Sciatic nerve (tissue), 2 donors: ENCODE results near the gene SLK. TPM values are rescaled to one million over a fixed set of nuclear protein-coding genes. Genes with fewer than 3 reads are reported as not detected.
A peak's percentile ranks its signal among the peaks of the same experiment; 100 is the strongest.

Experiments
- ATAC-seq: fragments of 200-7000 bp; cut with Tn5 transposase; one replicate; pipeline ENCODE4 v1.9.1; 2020; ENCODE audit warnings: mild to moderate bottlenecking, moderate library complexity
- DNase-seq: peaks from one replicate; pipeline ENCODE4 v3.0.0-alpha.2; 2020; ENCODE audit warnings: low spot score
- intact Hi-C: fragments of 100-400 bp; cut with DNase I; formaldehyde crosslinking; loops from one replicate; pipeline ENCODE4 v1.14.2; 2022
- total RNA-seq: library from RNA; stranded (reverse); fragmentation: NEBNext Ultra II Directional; extraction: Animal tissue kit (Norgen Biotek cat#: 25700); gene quantifications from one replicate; pipeline ENCODE4 v1.2.1, GENCODE V29; 2021
- donor health status: DM: no; HTN: no; CAD: no.
- donor health status: DM: no; HTN: no; CAD: no.

Gene SLK
- total RNA-seq, 1 donor from 2014 or later, result 52.5 TPM

DNA sequence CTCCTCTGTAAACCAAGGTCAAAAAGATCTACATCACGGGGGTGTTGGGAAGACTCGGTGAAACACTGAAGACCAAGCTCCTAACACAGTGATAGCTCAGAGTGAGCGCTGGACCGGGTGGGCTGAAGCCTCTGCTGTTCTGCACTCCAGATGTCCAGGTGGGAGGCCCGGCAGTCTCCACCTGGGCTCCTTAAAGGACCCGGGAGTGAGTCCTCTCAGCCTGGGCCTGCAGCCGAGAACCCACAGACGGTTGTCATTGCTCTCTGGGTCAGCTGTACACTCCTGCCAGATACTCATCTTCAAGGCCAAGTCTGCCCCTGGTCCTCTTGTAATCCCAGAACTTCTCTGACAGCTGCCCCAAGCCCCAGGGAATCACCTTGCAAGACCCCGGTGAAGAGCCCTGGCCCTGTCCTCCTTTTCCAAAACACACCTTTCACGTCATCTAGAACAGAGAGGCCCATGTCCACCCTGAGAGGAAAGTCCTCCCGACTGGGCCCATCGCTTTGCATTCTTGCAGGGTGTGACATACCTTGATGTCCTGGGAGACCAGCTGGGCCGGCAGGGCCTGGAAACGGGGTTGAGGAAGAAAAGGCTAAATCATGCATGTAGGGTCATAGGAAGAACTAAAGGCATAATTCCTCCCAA is 75.1 kb downstream of the SLK start:
- ATAC-seq (no peak), DNase-seq (no peak)
- intact Hi-C loops, result no loop called here

DNA sequence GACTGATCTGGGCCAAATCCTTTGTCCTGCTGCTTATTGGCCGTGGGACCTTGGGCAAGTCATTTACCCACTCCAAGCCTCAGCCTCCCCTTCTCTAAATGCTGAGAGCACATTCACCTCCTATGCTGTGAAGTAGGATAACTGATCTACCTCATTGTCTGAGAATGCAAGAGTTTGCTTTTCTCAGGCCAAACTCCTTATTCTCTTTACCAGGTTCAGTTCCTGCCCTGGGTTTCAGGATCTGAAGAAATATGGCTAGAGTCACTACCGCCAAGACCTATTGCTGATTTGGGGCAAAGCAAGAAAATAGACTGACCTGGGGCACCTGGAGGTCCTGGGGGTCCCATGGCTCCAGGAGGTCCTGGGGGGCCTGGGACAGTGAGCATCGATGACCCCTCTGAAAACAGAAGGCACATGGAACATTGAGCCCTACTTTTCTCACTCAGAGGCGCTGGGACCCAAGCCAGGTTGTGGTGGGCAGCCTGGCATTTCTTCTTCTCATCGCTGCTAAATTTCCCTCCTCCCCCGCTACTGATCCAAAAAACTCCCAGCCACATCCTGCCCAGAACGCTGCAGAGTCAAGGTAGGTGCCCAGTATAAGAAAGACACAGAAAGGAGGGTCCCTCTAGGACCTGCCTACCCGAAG is 76.4 kb downstream of the SLK start:
- intact Hi-C loops, result no loop called here
- DNase-seq, result no peak
- no peak for ATAC-seq

DNA sequence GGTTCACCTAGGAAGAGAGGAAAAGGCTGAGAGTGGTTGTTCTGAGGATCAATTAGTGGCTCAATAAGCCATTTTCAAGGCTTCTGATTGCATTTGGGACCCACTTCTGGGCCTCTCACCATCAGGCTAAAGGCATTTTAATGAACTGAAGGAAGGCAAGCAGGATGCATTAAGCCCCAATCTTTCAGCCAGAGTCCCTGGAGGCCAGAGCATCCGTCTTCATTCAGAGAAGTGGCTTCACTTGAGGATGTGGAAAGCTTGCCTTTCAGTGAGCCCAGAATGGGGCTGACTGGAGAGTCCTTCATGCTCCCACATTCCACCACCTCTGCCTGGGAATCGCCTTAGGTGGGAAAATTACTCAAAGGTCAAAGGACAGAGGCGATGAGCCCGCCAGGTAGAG is 76.9 kb downstream of the SLK start:
- ATAC-seq, result no peak
- DNase-seq, result no peak
- intact Hi-C loops, result no loop called here

DNA sequence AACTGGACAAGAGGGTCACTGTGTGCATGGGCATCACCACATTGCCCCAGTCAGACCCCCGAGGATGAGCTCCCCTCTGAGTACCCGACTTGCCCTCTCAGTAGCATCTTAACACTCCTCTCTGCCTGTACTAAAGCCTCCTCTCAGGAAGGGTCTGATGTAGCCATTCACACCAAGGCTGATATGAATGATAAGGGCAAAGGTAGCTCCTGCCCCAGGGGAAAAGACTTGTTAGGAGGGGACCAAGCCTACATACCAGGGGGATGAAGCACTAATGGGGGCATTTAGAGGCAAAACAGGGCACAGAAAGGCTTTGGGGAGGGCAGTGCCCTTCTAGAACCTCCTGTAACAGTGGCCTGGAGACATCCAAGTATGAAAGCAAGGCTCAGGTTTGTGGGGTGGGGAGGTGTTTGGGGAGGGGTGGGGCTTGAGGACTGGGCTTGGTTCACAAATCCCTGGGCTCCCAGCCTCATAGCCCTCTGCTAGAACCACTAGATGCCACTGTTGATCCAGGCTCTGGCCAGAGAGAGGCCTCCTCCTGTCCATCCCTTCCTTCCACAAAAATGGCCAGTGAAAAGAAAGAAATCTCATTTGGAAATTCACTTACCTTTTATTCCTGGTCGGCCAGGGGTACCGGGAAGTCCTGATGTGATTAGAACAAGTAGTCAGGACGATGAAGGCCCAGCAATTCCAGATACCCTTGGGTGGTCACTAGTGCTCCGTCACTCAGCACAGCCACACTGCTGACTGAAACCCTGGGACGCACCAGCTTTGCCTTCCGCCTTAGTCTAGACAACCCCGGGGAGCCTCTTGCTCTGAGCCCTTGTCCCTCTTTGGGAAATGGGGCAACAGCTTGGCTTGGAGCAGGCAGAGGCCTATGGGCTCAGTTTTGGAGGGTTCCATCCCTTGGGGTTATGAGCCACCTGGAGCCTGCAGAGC is 78.5 kb downstream of the SLK start:
- intact Hi-C loops, result no loop called here
- ATAC-seq, result peak; percentile 66

DNA sequence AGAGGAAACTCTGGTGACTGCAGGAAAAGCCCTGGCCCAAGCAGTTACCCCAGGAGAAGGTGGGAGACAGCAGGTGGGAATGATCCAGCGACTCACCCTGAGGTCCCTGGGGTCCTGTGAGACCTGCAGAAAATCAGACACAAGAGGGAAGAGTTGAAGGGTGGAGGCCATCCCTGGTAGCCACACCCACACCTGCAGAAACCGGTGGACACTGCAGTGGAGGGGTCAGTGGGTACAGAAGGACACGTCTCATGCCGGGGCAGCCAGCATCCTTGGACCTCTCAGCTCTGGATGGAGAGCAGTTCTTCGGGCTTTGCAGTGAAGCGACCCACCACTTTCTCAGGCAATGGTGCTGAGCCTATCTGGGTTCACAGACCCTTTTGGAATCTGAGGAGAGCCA is 79.7 kb downstream of the SLK start:
- DNase-seq, result no peak
- intact Hi-C loops, result no loop called here
- no peak for ATAC-seq

More for the DNA sequence above, 78.5 kb downstream of the SLK start:
- DNase-seq, result no peak

DNA sequence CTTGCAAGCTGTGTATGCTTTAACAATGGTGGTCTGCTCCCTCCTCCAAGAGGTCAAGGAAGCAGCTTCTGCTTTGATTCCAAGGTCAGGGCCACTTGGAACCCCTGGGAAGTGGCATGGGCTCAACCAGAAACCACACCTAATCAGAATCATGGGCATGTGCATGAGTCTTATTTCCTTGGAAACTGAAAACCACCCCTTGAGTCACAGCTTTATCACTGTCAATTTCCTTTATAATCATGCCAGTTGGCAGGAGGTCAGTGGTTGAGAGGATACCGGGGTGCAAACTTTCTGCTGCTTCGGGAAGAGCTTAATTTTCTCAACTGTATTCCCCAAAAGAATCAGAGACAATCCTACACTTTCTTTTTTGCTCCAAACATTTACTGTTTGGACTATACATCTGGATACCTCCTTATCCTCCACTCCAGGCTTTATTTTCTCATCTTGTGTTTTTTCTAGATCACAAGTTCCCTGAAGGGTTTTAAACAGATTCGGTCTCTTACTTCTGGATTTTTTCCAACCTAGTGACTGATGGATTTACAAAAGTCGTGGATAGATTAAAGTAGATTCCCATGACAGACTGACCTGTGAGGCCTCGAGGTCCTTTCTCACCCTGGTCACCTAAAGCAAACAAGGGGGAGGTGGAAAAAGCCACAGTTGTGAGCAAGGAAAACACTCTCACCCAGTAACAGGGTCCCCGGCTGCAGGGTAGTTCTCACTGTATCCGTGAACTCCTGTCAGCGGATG is 82.7 kb downstream of the SLK start:
- DNase-seq (no peak), ATAC-seq (no peak)
- intact Hi-C loops, result no loop called here

DNA sequence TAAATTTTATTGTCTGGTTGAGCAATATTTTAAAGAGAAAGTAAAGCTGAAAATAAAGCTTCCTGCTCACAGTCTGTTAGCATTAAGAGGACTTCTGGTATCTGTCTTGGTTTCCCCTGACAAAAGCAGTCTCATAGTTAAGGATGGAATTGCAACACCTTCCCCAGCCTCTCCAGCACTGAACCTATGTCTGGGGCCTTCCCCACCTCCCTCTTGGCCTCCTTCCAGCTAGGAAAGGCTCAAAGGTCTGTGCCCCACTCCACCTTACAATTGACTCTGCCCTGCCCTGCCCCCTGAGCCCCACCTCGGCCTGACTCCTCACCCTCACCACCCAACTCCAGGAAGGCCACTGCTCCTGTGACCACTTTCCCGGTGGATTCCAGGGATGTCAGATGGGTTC is 85.5 kb downstream of the SLK start:
- DNase-seq (no peak), ATAC-seq (no peak)
- intact Hi-C loops, result no loop called here

DNA sequence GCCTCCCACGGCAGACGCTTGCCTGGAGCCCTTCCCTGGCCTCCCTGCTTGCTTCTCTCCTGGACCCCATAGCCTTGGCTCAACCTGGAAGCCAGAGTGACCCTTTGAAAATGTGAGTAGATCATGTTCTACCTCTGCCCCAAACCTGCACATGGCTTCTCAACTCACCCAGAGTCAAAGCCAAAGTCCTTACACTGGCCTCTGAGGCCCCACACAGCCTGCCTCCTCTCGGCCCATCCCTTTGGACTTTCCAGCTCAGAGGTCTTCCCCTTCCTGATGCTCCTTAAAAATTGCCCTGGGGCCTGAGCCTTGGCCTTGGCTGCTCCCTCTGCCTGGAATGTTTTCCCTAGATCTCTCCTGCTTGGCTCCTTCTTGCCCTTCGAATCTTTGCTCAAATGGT is 86.3 kb downstream of the SLK start:
- no peak for ATAC-seq
- intact Hi-C loops, result no loop called here
- DNase-seq, result no peak

DNA sequence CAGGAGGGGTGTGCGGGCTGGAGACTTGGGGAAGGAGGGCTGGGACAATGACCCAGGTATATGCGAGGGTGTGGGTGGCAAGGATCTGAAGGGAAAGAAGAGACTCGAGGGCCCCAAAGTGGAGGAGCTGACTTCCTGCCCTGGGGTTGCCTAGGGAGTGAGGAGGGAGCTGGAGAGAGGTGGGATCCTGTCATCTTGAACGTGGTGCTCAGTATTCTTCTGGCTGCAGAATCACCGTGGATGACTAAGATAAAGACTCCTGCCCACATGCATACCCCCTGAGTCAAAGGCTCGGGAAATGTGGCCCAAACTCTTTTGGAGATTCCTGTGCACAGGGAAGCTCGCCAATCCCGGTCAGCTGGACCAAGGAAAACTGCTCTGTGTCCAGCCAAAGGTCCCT is 87.5 kb downstream of the SLK start:
- intact Hi-C loops, result no loop called here
- ATAC-seq (no peak), DNase-seq (no peak)

DNA sequence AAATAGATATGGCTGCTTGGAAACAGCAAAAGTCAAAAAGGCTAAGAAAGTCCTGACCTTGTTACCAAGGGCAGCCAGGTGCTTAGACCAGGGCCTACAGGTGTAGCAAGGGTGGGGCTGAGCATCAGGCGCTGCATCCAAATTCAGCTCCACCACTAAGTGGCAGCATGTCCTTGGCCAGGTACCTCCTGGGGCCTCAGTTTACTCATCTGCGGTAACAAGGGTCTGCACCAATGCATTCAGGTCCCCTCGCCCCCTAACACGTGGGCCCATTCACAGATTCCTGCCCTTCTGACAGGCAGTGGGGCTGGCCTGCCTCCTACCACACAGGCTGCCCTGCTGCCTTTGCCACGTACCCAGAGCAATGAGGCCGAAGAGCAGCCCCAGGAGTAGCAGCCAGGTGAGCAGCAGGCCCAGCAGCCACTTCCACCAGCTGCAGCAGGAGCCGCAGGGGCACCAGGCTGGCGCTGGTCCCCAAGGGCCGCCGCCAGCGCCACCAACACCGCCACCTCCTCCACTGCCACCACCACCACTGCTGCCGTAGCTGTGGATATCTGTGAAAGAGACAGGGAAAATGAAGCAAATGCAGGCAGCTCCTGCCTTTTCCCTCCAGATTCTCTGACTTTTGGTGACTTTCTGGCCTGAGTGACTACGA is 89.8 kb downstream of the SLK start:
- DNase-seq, result no peak
- no peak for ATAC-seq
- intact Hi-C loops, result no loop called here

DNA sequence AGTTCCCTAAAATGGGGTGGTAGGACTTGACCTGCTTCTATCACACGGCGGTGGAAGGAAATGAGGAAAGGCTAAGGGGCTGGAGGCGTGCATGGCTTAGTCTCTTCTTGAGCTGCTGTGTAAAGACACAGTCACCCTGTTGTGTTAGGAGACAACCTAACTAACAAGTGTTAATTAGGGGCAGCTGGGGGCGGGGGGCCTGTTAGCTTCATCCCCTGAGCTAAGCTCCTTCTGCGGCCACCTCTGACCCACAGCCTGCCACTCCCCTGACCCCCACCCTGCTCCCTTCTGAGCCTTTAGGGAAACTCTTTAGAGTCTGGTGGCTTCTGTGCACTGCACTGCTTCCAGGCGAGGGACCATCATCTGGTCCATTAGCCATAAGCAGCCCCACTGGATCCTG is 90.8 kb downstream of the SLK start:
- intact Hi-C loops, result no loop called here

DNA sequence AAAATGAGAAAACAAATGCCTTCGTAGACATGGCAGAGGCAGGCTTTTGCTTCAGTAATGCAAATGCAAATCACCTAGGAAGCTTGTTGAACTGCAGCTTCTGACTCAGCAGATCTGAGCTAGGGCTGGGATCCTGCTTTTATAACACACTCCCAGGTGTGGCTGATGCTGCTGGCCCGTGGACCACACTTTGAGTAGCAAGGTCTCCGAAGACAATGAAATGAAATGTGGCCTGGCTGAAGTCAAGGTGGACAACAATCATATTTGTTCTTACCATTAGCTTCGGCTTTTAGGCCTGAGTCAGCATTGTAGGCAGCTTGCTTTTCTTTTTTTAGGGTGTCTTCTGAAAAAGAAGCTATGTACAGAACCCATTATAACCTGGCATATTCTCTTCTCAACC is 92.4 kb downstream of the SLK start:
- ATAC-seq, result no peak
- DNase-seq, result no peak
- intact Hi-C loops, result no loop called here

More for the DNA sequence above, 90.8 kb downstream of the SLK start:
- no peak for DNase-seq
- ATAC-seq, result no peak

DNA sequence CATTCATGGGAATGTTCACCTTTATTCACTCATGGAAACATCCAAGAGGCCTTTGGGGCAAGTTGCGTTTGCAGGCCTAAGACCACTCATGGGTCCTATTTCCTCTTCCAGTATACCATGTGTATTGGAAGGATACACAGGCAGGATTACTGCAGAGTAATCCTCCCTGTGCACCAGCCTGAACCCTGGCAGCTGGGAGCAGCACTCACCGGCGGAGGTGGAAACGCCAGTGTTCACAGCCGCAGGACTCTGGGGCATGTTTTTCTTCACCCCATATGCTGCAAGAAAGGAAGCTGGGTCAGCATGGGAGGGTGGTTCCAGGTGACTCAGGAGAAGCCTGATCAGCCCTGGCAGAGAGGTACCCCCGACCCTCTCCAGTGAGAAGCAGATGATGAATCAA is 94.3 kb downstream of the SLK start:
- DNase-seq (no peak), ATAC-seq (no peak)
- intact Hi-C loops, result no loop called here

DNA sequence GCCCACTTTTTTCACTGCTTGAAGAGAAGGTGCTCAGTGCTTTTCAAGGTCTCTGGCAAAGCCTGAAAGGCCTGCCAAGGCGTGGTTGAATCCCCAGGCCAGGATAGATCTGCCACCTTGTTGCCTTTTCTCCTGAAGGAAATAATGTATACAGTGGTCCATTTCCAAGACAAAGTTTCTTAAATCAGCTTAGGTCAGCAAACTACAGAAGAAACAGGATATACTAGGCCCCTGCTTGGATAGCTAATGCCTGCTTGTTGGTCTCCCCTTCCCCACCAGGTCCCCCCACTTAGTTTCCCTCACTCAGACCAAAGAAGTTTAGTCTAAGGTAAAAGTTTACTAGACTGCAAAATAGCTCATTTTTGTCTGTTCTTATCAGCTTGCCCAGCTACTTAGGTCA is 98.8 kb downstream of the SLK start:
- ATAC-seq (no peak), DNase-seq (no peak)
- intact Hi-C loops, result no loop called here

DNA sequence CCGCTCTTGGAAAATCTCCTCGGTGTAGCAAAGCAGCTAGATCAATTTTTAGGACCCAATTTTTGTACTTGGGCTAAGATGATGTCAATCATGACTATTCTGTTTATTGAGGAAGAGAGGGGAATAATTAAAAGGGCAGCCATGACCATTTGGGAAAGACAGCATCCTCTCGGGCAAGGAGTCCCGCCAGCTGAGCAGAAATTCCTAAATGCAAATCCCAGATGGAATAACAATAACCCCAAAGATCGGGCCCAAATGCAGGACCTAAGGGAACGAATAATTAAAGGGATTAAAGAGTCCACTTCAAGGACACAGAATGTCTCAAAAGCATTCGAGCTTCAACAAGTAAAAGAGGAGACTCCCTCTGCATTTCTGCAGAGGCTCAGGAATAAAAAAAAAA is 100.0 kb downstream of the SLK start:
- DNase-seq (no peak), ATAC-seq (no peak)
- intact Hi-C loops, result no loop called here

DNA sequence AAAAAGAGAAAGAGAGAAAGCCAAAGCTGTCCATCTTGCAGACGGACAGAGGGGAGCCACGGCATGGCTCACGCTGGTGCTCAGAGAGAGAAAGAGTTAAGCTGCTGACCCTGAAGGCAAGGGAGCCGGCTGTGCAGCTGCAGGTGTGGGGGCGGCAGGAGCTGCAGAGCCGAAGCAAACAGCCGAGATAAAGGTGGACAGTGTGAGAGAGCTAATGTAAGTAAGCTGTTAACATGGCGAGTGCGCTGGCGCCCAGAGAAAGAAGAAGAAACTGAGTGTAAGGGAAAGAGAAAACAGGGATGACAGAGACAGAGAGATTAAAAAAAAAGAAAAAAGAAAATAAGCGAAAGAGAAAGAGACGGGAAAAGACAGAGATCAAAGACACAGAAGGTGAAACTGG is 100.6 kb downstream of the SLK start:
- intact Hi-C loops, result no loop called here
- ATAC-seq, result no peak
- no peak for DNase-seq

DNA sequence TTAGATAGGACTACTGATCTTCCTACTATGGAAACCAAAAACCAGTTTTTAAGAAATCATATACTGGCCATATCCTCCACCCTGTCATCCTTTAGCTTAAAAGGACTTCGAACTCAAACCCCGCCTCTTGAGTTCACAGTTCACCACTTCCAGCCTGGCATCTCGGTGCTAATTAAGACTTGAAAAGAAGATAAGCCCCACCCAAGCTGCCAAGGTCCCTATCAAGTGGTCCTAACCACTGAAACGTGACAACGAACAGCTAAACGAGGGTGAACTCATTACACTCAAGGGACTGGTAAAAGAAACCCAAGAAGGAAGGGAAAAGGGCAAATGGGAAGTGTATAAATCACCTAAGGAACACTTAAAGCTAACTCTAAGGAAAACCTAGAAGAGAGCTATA is 102.7 kb downstream of the SLK start:
- ATAC-seq (no peak), DNase-seq (no peak)
- intact Hi-C loops, result no loop called here

DNA sequence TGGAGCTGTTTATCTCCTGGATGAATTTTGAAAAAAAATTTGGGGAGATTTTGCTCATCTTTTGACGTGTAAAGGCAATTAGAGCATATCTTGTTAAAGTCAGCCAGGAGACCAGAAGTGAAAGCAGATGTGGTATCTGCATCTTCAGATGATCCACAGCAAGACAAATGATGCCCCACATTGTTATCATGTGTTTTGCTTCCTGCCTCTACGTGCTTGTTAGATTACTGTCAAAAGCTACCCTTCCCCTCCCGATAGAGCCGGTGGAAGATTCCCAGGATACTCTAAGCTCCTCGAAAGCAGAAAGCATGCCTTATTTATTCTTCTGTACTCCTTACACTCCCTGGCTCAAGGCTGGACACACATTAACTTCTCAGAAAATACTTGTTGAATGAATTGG is 105.8 kb downstream of the SLK start:
- DNase-seq (no peak), ATAC-seq (no peak)
- intact Hi-C loops, result no loop called here

DNA sequence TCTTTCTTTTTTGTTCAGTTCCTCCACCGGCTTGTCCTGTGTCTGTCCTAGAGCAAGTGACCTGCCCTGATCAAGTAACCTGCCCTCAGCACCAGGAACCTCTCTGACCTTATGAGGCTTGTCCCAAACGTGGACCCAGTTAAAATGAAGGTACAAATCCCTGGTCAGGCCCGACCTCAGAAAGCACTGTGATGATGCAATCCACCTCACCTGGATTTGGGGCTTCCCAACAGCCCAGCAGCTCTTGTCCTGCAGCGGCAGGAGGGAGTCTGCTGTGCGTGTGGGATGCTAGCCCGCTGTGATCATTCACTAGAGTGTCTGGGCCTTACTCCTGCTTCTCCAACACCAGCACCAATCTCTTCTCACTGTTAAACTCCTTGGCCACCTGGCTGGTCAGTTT is 107.6 kb downstream of the SLK start:
- intact Hi-C loops, result no loop called here
- DNase-seq (no peak), ATAC-seq (no peak)
